Spleen (tissue), 11 donors: ENCODE measurements around the gene RALGDS. TPM values are rescaled to one million over a fixed set of nuclear protein-coding genes. Genes with fewer than 3 reads are reported as not detected.

Source experiments
- DNase-seq: peaks from one replicate; pipeline ENCODE4 v3.0.0-alpha.2; 2020
- H3K27ac ChIP-seq, 8 donors: fragments of 200-600 bp; sonication (generic) in 7 of 8; 1 replicate in 4 of 8; 2 replicates in 4 of 8; pipeline versions ENCODE4 v1.5.0 to v1.8.0; 2016 to 2021; ENCODE audit warnings: inconsistent platforms in 4 of 8, mild to moderate bottlenecking in 4 of 8, moderate library complexity in 1 of 8
- H3K27me3 ChIP-seq, 7 donors: fragments of 200-600 bp; sonication (generic) in 6 of 7; replicated peaks in 1 of 7; 1 replicate in 4 of 7; 2 replicates in 3 of 7; pipeline versions ENCODE4 v1.5.0 to v1.8.0; 2016 to 2021; ENCODE audit warnings: inconsistent platforms in 3 of 7, mild to moderate bottlenecking in 1 of 7
- H3K36me3 ChIP-seq, 6 donors: fragments of 200-600 bp; sonication (generic) in 5 of 6; 1 replicate in 4 of 6; 2 replicates in 2 of 6; pipeline versions ENCODE4 v1.5.0 to v1.8.0; 2016 to 2021; ENCODE audit warnings: inconsistent platforms in 2 of 6
- H3K4me1 ChIP-seq, 6 donors: fragments of 200-600 bp; sonication (generic) in 5 of 6; 1 replicate in 3 of 6; 2 replicates in 3 of 6; pipeline versions ENCODE4 v1.5.0 to v1.8.0; 2016 to 2021; ENCODE audit warnings: inconsistent platforms in 3 of 6
- H3K4me3 ChIP-seq, 8 donors: fragments of 200-600 bp; sonication (generic) in 7 of 8; 1 replicate in 4 of 8; 2 replicates in 4 of 8; pipeline versions ENCODE4 v1.5.0 to v1.8.0; 2016 to 2021; ENCODE audit warnings: inconsistent platforms in 4 of 8, mild to moderate bottlenecking in 4 of 8, moderate library complexity in 2 of 8
- H3K9me3 ChIP-seq, 8 donors: fragments of 200-600 bp; sonication (generic) in 7 of 8; 1 replicate in 4 of 8; 2 replicates in 4 of 8; pipeline versions ENCODE4 v1.5.0 to v1.8.0; 2016 to 2021; ENCODE audit warnings: inconsistent platforms in 4 of 8
- CTCF ChIP-seq, 11 experiments: fragments of 200-600 bp in 7 of 11; fragments of 450-650 bp in 4 of 11; sonication (generic) in 4 of 11; IDR thresholded peaks in 8 of 11; conservative IDR thresholded peaks in 3 of 11; 1 replicate in 7 of 11; 2 replicates in 4 of 11; pipeline versions ENCODE4 v1.4.0 to v1.8.0; 2016 to 2021; ENCODE audit warnings: antibody characterized with exemption in 11 of 11, inconsistent platforms in 4 of 11, mild to moderate bottlenecking in 1 of 11
- POLR2A ChIP-seq, 3 donors: fragments of 450-650 bp; IDR thresholded peaks; one replicate each; pipeline ENCODE4 v1.5.1; 2017; ENCODE audit warnings: antibody characterized with exemption in 3 of 3, mild to moderate bottlenecking in 1 of 3
- POLR2AphosphoS5 ChIP-seq, 3 donors: sonication (generic); formaldehyde crosslinking; IDR thresholded peaks; one replicate each; pipeline ENCODE4 v1.5.1; 2017; ENCODE audit warnings: antibody characterized with exemption in 3 of 3
- WGBS, 5 donors: extraction: QIAGEN DNeasy Blood & Tissue Kit in 3 of 5; methylation state at CpG; one replicate each; pipeline versions ENCODE4 v1.1.5 to v1.1.7; 2013 to 2018; 5-methylcytosine and 5-hydroxymethylcytosine counted together
- intact Hi-C: fragments of 100-400 bp; cut with DNase I; formaldehyde crosslinking; loops from one replicate; pipeline ENCODE4 v1.15.0; 2023; ENCODE audit warnings: low total_unique reads
- polyA plus RNA-seq, 3 donors: library from polyadenylated mRNA; stranded (reverse); fragments of 200-250 nt; gene quantifications; one replicate each; pipeline ENCODE4 v1.2.1, GENCODE V29; 2013
- total RNA-seq, 7 donors: library from RNA; depleted of rRNA in 3 of 7; stranded (reverse); fragments of >200 nt in 3 of 7; fragmentation: NEBNext Ultra II Directional in 4 of 7; extraction: Animal tissue kit (Norgen Biotek cat#: 25700) in 4 of 7; gene quantifications; one replicate each; pipeline versions ENCODE4 v1.1.0 to v1.2.1, GENCODE V29; 2016 to 2021
- donor health status: healthy with polysubstance abuse.
- donor health status: DM: no; HTN: no; CAD: no; lungs with moderate emphysema.
- donor health status: DM: no; HTN: no; CAD: no.
- donor health status: Bipolar disorder and iron deficiency.
- donor health status: healthy.
- donor health status: DM: no; HTN: no; CAD: no.
- donor health status: DM: yes; HTN: yes; CAD: no.

Gene RALGDS
- total and polyA plus RNA-seq, 10 donors, result 21.3 to 74.3 (median 55.8) TPM

- Histone ChIP-seq H3K27me3 (no peaks in the 10 kb centered on the region), H3K36me3 (peaks cover 0 to 9% (median 0%) of the 10 kb centered on the region in 6 donors), H3K4me3 (no peak overlapping the region), H3K4me1 (no peaks in the 10 kb centered on the region), H3K27ac (no peak overlapping the region), H3K9me3 (no peaks in the 10 kb centered on the region)
- no peak for TF ChIP-seq POLR2A (IDR thresholded peaks at IDR 0.05)
- intact Hi-C loops, result no loop called here
- WGBS, 5 donors, result 89 to 96% (median 91%) methylated on average over 25 of the region's 25 CpGs
- DNase-seq, result peak; percentile 58
These were observed 54.7 kb downstream of the RALGDS start for GRCh38 chr9:133066181-133066983.

GRCh38 chr9:133065070-133065388, 56.0 kb downstream of the RALGDS start:
- H3K9me3 ChIP-seq, result no peaks in the 10 kb centered on the region
- 82 to 93% (median 88%) methylated on average over 17 of the region's 17 CpGs for WGBS, 5 donors
- no peaks in the 10 kb centered on the region for H3K27me3 ChIP-seq
- intact Hi-C loops, result no loop called here
- H3K4me1 ChIP-seq, result peaks cover 0 to 6% (median 6%) of the 10 kb centered on the region in 6 donors
- H3K27ac ChIP-seq, result no peak overlapping the region
- DNase-seq, result peak; percentile 51
- no peak for TF ChIP-seq POLR2AphosphoS5 (IDR thresholded peaks at IDR 0.05)
- no peak for TF ChIP-seq CTCF (IDR thresholded peaks at IDR 0.05 in 8 of 11, conservative IDR thresholded peaks at IDR 0.05 in 3 of 11)
- TF ChIP-seq POLR2A (IDR thresholded peaks at IDR 0.05), result no peak
- H3K36me3 ChIP-seq, result peaks cover 0 to 9% (median 0%) of the 10 kb centered on the region in 6 donors
- no peak overlapping the region for H3K4me3 ChIP-seq

GRCh38 chr9:133064241-133065069, 56.6 kb downstream of the RALGDS start:
- intact Hi-C loops, result no loop called here
- Histone ChIP-seq H3K27ac (no peak overlapping the region), H3K4me1 (peaks cover 0 to 12% (median 11%) of the 10 kb centered on the region in 6 donors), H3K27me3 (no peaks in the 10 kb centered on the region), H3K4me3 (no peak overlapping the region), H3K9me3 (no peaks in the 10 kb centered on the region), H3K36me3 (peaks cover 0 to 9% (median 0%) of the 10 kb centered on the region in 6 donors)
- peak; percentile 69 for DNase-seq
- no peak for TF ChIP-seq POLR2A (IDR thresholded peaks at IDR 0.05)
- TF ChIP-seq POLR2AphosphoS5 (IDR thresholded peaks at IDR 0.05), result no peak
- no peak for TF ChIP-seq CTCF (IDR thresholded peaks at IDR 0.05 in 8 of 11, conservative IDR thresholded peaks at IDR 0.05 in 3 of 11)
- WGBS, 5 donors, result 85 to 96% (median 92%) methylated on average over 20 to 30 of the region's 30 CpGs

- H3K27ac ChIP-seq, result no peak overlapping the region
- H3K36me3 ChIP-seq, result peaks cover 0 to 10% (median 0%) of the 10 kb centered on the region in 6 donors
- intact Hi-C loops, result no loop called here
- H3K9me3 ChIP-seq, result no peaks in the 10 kb centered on the region
- WGBS, 5 donors, result 74 to 90% (median 81%) methylated on average over 9 to 14 of the region's 14 CpGs
- peaks cover 0 to 19% (median 16%) of the 10 kb centered on the region in 6 donors for H3K4me1 ChIP-seq
- no peaks in the 10 kb centered on the region for H3K27me3 ChIP-seq
- no peak overlapping the region for H3K4me3 ChIP-seq
- DNase-seq, result peak; percentile 51
- TF ChIP-seq POLR2AphosphoS5 (IDR thresholded peaks at IDR 0.05), result peak in 1 of 3 donors; percentile 12
- TF ChIP-seq POLR2A (IDR thresholded peaks at IDR 0.05), result no peak
- TF ChIP-seq CTCF (IDR thresholded peaks at IDR 0.05 in 8 of 11, conservative IDR thresholded peaks at IDR 0.05 in 3 of 11), result no peak
These were observed 57.4 kb downstream of the RALGDS start for GRCh38 chr9:133063500-133064231.
